Omental fat pad (tissue), 4 donors: ENCODE results near the gene RAB40B. TPM values are rescaled to one million over a fixed set of nuclear protein-coding genes. Genes with fewer than 3 reads are reported as not detected.
A peak's percentile ranks its signal among the peaks of the same experiment; 100 is the strongest.

Experiments
- ATAC-seq: fragments of 150-250 bp; one replicate; pipeline ENCODE4 v1.9.1; 2016; ENCODE audit warnings: mild to moderate bottlenecking, moderate library complexity; ENCODE audit not compliant: low FRiP score
- DNase-seq: peaks from one replicate; pipeline ENCODE4 v3.0.0-alpha.2; 2019; ENCODE audit warnings: low spot score
- total RNA-seq, 4 donors: library from RNA; depleted of rRNA; stranded (reverse); fragments of >200 nt; gene quantifications; one replicate each; pipeline ENCODE4 v1.1.0, GENCODE V29; 2016
- TF ChIP-seq, protein P1 (sequence below), 3 donors: fragments of 450-650 bp; IDR thresholded peaks; one replicate each; pipeline ENCODE4 v1.5.1; 2016 to 2017; ENCODE audit warnings: antibody characterized with exemption in 3 of 3, mild to moderate bottlenecking in 3 of 3, moderate library complexity in 2 of 3

The RAB40B gene
- total RNA-seq, 4 donors from 2014 or later: 8.0 to 12.3 (median 9.6) TPM

DNA sequence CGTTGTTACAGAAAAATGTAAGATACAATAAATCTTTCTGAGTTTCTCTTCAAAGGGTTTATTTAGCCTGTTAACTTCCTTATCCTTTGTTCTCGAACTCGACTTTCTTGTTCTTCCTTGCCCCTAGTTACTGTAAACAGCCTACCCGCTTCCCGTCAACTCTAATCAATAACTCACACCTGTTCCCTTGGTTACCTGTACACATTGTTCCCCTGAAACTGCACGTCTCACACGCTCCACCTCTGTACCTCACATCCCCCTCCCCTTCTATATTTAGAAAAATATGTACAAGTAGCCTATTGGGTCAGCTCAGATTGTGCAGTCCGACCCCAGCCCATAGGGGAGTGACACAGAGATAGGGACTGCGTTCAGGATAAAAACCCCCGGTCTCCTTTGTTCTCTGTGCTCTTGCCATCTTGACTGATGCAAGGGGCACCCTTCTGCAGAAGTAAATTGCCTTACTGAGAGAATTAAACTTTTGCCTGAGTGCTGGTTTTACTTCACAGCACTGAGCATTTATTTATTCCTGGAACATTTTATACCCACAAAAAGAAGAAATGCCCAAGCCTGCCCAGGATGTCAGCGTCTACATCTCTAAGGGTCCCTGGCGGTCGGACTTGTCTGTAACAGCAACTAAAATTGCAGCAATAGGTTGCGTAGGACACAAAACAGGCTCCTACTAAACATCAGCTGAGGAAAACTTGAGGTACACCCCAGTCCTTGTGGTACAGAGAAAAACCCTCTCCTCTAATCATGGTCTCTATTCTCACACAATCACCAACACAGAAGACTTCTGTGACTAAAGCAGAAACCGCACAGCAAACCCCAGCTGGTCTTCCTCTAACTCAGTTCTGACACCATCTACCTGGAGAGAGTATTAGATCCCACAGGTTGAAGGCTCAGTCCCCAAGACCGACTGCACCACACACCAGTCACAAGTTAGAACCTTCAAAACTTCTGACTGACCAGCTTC is 61.6 kb downstream of the RAB40B start:
- ATAC-seq (no peak), DNase-seq (no peak)
- TF ChIP-seq, protein P1, sequence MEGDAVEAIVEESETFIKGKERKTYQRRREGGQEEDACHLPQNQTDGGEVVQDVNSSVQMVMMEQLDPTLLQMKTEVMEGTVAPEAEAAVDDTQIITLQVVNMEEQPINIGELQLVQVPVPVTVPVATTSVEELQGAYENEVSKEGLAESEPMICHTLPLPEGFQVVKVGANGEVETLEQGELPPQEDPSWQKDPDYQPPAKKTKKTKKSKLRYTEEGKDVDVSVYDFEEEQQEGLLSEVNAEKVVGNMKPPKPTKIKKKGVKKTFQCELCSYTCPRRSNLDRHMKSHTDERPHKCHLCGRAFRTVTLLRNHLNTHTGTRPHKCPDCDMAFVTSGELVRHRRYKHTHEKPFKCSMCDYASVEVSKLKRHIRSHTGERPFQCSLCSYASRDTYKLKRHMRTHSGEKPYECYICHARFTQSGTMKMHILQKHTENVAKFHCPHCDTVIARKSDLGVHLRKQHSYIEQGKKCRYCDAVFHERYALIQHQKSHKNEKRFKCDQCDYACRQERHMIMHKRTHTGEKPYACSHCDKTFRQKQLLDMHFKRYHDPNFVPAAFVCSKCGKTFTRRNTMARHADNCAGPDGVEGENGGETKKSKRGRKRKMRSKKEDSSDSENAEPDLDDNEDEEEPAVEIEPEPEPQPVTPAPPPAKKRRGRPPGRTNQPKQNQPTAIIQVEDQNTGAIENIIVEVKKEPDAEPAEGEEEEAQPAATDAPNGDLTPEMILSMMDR (IDR thresholded peaks at IDR 0.05): no peak

DNA sequence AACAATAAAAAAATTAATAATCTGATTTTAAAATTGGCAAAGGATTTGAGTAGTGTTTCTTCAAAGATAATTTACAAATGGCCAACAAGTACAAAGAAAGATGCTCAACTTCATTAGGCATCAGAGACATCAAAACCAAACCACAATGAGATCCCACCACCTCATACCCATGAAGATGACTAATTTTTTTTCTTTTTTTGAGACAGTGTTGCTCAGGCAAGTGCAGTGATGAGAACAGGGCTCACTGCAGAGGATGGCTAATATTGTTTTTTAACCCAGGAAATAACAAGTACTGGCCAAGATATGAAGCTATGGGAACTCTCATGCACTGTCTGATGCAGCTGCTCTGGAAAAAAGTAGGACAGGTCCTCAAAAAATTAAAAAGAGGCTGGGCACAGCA is 65.2 kb downstream of the RAB40B start:
- TF ChIP-seq, protein P1 (IDR thresholded peaks at IDR 0.05): no peak
- DNase-seq: no peak
- no peak for ATAC-seq

DNA sequence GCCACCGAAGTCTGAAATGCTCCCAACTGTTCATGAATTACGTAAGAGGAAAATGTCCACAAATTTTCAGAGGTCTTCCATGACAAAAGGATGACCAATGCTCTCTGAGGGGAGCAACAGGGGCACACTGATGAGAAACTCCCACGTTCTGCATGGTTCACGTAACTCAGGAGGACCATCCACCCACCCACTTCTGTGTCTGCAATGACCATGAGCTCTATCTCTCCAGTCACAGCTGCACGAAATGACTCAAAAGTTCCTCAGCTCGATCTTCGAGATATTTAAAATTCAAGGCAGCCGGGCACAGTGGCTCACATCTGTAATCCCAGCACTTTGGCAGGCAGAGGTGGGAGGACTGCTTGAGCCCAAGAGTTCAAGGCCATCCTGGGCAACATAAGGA is 66.0 kb downstream of the RAB40B start:
- ATAC-seq (no peak), DNase-seq (no peak)
- TF ChIP-seq, protein P1 (IDR thresholded peaks at IDR 0.05): no peak

DNA sequence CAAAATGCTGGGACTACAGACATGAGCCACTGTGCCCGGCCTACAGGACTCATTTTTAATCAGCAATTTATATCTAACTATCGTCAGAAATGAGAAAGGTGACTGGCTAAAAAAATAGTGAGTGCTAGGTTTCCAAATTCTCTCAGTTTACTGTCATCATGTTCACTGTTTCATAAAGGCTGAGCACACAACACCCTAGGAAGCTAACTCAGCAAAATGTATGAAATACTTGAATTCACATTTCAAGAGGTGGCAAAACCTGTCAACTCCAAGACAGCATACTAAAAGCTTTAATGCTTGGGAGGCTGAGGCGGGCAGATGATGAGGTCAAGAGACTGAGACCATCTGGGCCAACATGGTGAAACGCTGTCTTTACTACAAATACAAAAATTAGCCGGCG is 67.0 kb downstream of the RAB40B start:
- ATAC-seq (no peak), DNase-seq (no peak)
- TF ChIP-seq, protein P1 (IDR thresholded peaks at IDR 0.05): no peak

DNA sequence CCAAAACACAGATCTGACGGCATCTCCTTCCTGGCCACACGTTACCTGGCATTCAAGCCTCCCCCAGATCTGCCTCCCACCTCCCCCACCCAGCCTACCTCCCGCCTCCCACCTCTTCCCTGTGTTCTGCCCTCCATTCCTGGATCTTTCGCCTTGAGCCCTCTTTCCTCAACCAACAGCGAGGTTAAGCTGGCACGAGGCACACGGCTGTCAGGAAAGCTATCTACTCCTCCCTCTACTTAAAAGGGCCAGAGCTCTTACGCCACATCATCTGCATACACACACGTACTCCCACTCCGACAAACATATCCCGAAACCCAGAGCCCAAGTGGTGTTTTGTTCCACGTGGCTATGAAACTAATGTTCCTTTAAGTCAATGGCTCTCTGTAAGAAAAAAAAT is 68.3 kb downstream of the RAB40B start:
- DNase-seq: no peak
- TF ChIP-seq, protein P1 (IDR thresholded peaks at IDR 0.05): no peak
- ATAC-seq: peak; percentile 78

DNA sequence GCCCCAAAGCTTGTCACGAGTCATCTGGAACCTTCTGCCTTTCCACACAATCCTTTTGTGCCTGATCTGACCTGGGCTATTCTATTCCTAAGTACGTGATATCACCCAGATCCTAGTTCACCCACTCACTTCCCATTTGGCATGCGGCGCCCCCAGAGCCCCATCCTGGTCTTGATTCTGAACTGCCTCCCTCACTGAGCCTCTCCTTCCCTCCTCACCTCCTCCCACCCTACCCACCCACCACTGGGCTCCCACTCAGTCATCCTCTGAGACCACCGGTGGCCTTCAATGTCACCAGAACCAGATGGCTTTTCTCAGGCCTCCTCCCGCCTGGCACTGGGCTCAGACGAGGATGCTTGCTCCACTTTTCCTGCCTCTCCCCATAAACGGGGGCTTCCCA is 68.8 kb downstream of the RAB40B start:
- ATAC-seq (peak; percentile 28), DNase-seq (no peak)
- TF ChIP-seq, protein P1 (IDR thresholded peaks at IDR 0.05): no peak

DNA sequence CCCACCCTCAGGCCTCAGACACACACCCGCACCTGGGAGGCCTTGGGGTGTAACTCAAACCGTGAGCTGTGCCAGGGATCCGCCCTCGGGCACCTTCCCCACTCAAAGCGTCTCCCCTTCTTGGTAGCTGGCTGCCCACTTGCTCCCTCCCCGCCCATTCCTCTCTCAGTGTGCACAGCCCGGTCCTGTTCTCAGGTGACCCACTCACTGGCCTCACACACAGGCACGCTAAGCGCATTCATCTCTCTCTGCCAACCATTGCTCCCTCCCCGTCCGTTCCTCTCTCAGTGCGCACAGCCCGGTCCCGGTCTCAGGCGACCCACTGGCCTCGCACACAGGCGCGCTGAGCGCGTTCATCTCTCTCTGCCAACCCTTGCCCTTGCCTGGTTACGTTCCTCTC is 71.1 kb downstream of the RAB40B start:
- TF ChIP-seq, protein P1 (IDR thresholded peaks at IDR 0.05): no peak
- no peak for ATAC-seq
- DNase-seq: no peak
